ENCODE results near the gene CA7.

- TF ChIP-seq CTCF (IDR thresholded peaks at IDR 0.05) (no peak), POLR2AphosphoS5 (IDR thresholded peaks at IDR 0.05) (no peak)
Measured at GRCh38 chr16:66846266-66846665, 2.1 kb downstream of the CA7 start.
